ENCODE data around the gene VCL. TPM values are rescaled to one million over a fixed set of nuclear protein-coding genes. Genes with fewer than 3 reads are reported as not detected.
"Not testable (repeated sequence)": the region's sequence is repeated elsewhere in the genome, so short reads cannot be mapped to it uniquely, and the experiment has no call there.

Gene VCL
- total and polyA plus RNA-seq, 8 donors = 90.6 to 195 (median 98.2) TPM

DNA sequence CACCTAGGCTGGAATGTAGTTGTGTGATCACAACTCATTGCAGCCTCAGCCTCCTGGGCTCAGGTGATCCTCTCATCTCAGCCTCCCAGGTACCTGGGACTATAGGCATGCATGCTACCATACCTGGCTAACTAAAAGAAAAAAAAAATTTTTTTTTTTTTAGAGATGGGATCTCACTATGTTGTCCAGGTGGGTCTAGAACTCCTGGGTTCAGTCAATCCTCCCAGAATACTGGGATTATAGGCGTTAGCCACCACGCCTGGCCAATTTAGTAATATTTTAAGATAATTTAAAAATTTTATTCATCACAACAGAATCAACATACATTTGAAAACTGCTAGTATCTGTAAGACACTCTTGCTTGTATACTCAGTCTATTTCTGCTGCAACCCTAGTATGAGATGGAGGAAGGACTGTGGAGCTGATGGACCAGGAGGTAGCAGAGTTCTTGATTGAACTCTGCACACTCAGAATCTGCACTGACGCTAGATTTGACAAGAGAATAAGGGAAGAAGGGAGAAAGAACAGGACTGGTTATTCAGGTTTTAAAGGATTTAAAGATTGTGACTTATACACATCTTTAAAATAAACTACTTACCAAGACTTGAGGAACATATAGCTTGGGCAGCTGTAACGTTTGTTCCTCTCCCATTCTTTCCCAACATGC, 57.6 kb downstream of the VCL start:
- no peaks in the 10 kb centered on the region for H3K36me3 ChIP-seq
- intact Hi-C loops (cut with DNase I) = no loop called here
- DNase-seq = no peak
- peaks cover 12 to 47% of the 10 kb centered on the region in 2 donors for H3K4me1 ChIP-seq
- ATAC-seq = no peak
- TF ChIP-seq, protein P1, sequence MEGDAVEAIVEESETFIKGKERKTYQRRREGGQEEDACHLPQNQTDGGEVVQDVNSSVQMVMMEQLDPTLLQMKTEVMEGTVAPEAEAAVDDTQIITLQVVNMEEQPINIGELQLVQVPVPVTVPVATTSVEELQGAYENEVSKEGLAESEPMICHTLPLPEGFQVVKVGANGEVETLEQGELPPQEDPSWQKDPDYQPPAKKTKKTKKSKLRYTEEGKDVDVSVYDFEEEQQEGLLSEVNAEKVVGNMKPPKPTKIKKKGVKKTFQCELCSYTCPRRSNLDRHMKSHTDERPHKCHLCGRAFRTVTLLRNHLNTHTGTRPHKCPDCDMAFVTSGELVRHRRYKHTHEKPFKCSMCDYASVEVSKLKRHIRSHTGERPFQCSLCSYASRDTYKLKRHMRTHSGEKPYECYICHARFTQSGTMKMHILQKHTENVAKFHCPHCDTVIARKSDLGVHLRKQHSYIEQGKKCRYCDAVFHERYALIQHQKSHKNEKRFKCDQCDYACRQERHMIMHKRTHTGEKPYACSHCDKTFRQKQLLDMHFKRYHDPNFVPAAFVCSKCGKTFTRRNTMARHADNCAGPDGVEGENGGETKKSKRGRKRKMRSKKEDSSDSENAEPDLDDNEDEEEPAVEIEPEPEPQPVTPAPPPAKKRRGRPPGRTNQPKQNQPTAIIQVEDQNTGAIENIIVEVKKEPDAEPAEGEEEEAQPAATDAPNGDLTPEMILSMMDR (IDR thresholded peaks at IDR 0.05) = no peak
- H3K27me3 ChIP-seq = no peaks in the 10 kb centered on the region
- H3K9me3 ChIP-seq = no peaks in the 10 kb centered on the region
- H3K27ac ChIP-seq = peak overlapping the region; percentile 58 to 71
- no peak overlapping the region for H3K4me3 ChIP-seq

DNA sequence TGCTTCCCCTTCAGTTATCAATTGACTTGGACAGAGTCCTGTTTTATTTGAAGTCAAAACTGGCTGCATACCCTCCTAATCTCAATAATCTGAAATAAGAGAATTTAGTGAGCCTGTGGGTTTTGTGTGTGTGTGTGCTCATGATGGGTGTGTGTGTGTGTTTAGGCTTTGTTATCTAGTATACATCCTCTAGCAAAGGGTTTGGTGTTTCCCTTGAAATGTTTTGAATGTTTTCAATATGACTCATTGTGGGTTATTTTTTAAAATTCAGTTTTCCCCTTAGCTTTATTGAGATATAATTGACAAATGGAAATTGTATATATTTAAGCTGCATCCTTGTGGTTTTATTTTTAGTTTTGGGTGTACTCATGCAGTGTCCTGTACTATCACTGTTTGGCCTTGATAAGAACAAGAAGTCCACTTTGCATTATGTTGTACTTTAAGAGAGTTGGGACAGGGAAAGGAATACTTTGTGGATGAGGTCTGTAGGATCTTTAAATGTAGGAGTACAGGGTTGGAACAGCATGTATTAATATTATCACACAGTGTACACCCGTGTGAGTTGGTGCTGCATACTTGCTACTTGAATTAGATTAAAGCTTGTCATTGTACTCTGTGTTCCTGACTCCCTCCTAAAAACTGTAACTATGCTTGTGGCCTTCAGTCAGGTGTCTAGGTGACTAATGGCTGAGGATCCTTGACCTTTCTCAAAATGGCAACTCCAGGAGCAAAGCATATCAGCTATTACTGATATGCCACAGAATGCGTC, 58.3 kb downstream of the VCL start:
- TF ChIP-seq, protein P1 (IDR thresholded peaks at IDR 0.05) = no peak
- Histone ChIP-seq H3K27me3 (no peaks in the 10 kb centered on the region), H3K4me3 (no peak overlapping the region), H3K4me1 (peaks cover 12 to 45% of the 10 kb centered on the region in 2 donors), H3K9me3 (no peaks in the 10 kb centered on the region), H3K36me3 (no peaks in the 10 kb centered on the region), H3K27ac (peak overlapping the region; percentile 58 to 71)
- intact Hi-C loops (cut with DNase I) = no loop called here
- no peak for DNase-seq
- ATAC-seq = peak; percentile 77

DNA sequence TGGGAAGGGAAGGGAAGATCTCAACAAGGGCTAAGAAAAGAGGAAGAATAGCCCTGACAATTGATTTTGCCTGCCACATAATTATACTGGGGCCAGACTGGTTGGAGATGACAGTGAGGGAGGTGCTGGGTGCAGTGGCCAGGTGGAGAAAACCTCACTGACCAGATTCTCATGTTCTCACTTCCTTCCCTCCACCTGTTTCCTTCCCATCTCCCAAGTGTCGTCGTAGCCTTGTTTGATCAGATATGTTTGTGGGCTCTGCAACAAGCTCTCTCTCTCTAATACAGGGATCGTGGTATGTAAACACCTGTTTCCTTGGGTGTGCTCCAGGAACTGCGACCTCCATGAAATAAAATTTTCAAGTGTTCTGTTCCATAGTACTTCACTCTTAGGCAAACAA, 60.2 kb downstream of the VCL start:
- DNase-seq (no peak), ATAC-seq (peak; percentile 39)
- TF ChIP-seq, protein P1 (IDR thresholded peaks at IDR 0.05) = no peak
- Histone ChIP-seq H3K27me3 (no peaks in the 10 kb centered on the region), H3K36me3 (peaks cover 0 to 4% of the 10 kb centered on the region in 2 donors), H3K4me1 (peaks cover 12 to 45% of the 10 kb centered on the region in 2 donors), H3K27ac (peak overlapping the region in 1 of 2 donors; percentile 71), H3K4me3 (no peak overlapping the region), H3K9me3 (peaks cover 0 to 3% of the 10 kb centered on the region in 2 donors)
- intact Hi-C loops (cut with DNase I) = no loop called here

DNA sequence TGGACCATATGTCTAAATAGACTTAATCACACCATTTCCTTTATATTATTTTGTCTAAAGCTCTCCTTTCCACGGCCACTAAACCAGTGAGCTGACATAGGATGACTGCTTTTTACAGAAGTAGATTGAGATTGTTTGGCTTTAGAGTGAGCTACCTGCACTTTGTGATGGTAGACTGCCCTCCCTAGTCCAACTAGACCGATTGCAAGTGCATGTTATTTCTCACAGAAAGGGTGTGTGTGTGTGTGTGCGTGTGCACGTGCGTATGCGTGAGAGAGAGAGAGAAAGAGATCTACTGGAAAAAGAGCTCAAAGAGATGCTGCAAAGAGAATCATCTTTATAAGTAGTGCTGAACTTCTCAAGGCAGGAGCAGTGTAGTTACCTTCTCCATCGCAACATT, 60.7 kb downstream of the VCL start:
- Histone ChIP-seq H3K4me3 (no peak overlapping the region), H3K36me3 (peaks cover 0 to 9% of the 10 kb centered on the region in 2 donors), H3K27me3 (no peaks in the 10 kb centered on the region), H3K9me3 (peaks cover 0 to 6% of the 10 kb centered on the region in 2 donors), H3K27ac (peak overlapping the region in 1 of 2 donors; percentile 71), H3K4me1 (peaks cover 12 to 45% of the 10 kb centered on the region in 2 donors)
- intact Hi-C loops (cut with DNase I) = no loop called here
- no peak for DNase-seq
- TF ChIP-seq, protein P1 (IDR thresholded peaks at IDR 0.05) = no peak
- ATAC-seq = peak; percentile 74

DNA sequence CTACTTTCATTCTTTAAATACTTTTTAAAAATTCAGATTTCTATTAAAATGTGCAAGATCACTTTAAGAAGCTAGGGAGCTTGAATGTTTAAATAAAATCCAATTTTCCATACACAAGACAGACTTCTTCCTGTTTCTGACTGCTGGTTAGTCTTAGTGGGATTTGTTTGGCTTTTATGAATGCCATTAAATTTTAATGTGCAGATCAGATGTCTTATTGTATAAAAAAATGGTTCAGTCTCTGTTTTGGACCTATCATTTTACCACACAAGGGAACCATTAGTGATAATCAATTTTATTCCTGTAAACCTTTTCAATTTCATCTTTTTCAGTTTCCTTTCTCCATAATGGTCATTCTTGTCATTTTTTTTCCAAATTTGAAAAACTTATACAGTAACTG, 63.2 kb downstream of the VCL start:
- no peak for ATAC-seq
- TF ChIP-seq, protein P1 (IDR thresholded peaks at IDR 0.05) = no peak
- no peak for DNase-seq
- no peak overlapping the region for H3K4me3 ChIP-seq
- H3K27me3 ChIP-seq = no peaks in the 10 kb centered on the region
- intact Hi-C loops (cut with DNase I) = no loop called here
- peaks cover 8 to 35% of the 10 kb centered on the region in 2 donors for H3K4me1 ChIP-seq
- H3K36me3 ChIP-seq = peaks cover 0 to 32% of the 10 kb centered on the region in 2 donors
- peaks cover 0 to 6% of the 10 kb centered on the region in 2 donors for H3K9me3 ChIP-seq
- no peak overlapping the region for H3K27ac ChIP-seq

DNA sequence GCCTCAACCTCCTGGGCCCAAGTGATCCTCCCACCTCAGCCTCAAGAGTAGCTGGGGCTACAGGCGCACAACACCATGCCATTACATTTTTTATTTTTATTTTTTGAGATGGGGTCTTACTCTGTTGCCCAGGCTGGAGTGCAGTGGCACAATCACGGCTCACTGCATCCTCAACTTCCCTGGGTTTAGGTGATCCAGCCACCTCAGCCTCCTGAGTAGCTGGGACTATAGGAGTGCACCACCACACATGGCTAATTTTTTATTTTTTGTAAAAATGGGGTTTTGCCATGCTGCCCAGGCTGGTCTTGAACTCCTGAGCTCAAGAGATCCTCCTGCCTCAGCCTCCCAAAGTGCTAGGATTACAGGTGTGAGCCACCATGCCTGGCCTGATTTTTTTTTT, 64.1 kb downstream of the VCL start:
- H3K36me3 ChIP-seq = peaks cover 0 to 32% of the 10 kb centered on the region in 2 donors
- H3K4me3 ChIP-seq; H3K27me3 ChIP-seq; intact Hi-C loops (cut with DNase I); ATAC-seq; H3K9me3 ChIP-seq; H3K27ac ChIP-seq; DNase-seq: not testable (repeated sequence)
- peaks cover 4 to 26% of the 10 kb centered on the region in 2 donors for H3K4me1 ChIP-seq
